Panc1 (cell line): ENCODE measurements around the gene MGMT. TPM values are rescaled to one million over a fixed set of nuclear protein-coding genes. Genes with fewer than 3 reads are reported as not detected.

ENCODE experiments used
- ATAC-seq: fragments of 200-7000 bp; cut with Tn5 transposase; 2 replicates; pipeline ENCODE4 v1.9.1; 2020; ENCODE audit warnings: mild to moderate bottlenecking, moderate library complexity
- BruUV-seq: library from RNA; stranded (reverse); fragments of 400-500 nt; replicated peaks from 2 replicates; lab custom pipeline; 2021; lab: Mats Ljungman, UMichigan
- CTCF ChIA-PET: fragments of 300-600 bp; sonication (Branson Sonifier 250); formaldehyde crosslinking; loops from one replicate; lab custom pipeline; 2022; ENCODE audit warnings: antibody characterized with exemption; lab: Charles Lee
- POLR2A ChIA-PET: fragments of 300-600 bp; sonication (Branson Sonifier 250); formaldehyde crosslinking; loops from one replicate; lab custom pipeline; 2022; ENCODE audit warnings: antibody characterized with exemption; lab: Charles Lee
- DNase-seq: peaks from one replicate; pipeline ENCODE4 v3.0.0-alpha.2; 2010; ENCODE audit warnings: low read depth, low spot score
- H3K27ac ChIP-seq: 2 replicates; pipeline ENCODE4 v1.5.1; 2011; ENCODE audit warnings: mild to moderate bottlenecking, low read length, inconsistent platforms
- H3K27me3 ChIP-seq: fragments of 200-500 bp; sonication (Bioruptor generic); 2 replicates; pipeline ENCODE4 v1.6.0; 2014; ENCODE audit warnings: low read length, inconsistent platforms; ENCODE audit not compliant: control insufficient read depth, insufficient read depth
- H3K36me3 ChIP-seq: fragments of 200-500 bp; sonication (Bioruptor generic); 2 replicates; pipeline ENCODE4 v1.5.1; 2014; ENCODE audit warnings: inconsistent platforms, mild to moderate bottlenecking, low read length, moderate library complexity; ENCODE audit not compliant: control insufficient read depth, insufficient read depth
- H3K4me1 ChIP-seq: 2 replicates; pipeline ENCODE4 v1.5.1; 2011; ENCODE audit warnings: inconsistent platforms, mild to moderate bottlenecking, low read length, moderate library complexity; ENCODE audit not compliant: control insufficient read depth, insufficient read depth
- H3K4me3 ChIP-seq, 2 experiments: 2 replicates each; pipeline ENCODE4 v1.5.1; 2011 to 2012; ENCODE audit warnings: low read depth in 2 of 2, low read length in 2 of 2, mild to moderate bottlenecking in 2 of 2, inconsistent platforms in 1 of 2, moderate library complexity in 1 of 2
- H3K9me3 ChIP-seq: fragments of 200-500 bp; sonication (Bioruptor generic); 2 replicates; pipeline ENCODE4 v1.5.1; 2014; ENCODE audit warnings: low read depth, mild to moderate bottlenecking, inconsistent platforms, low read length, moderate library complexity; ENCODE audit not compliant: control insufficient read depth, insufficient read depth
- POLR2AphosphoS5 ChIP-seq: IDR thresholded peaks from 2 replicates; pipeline ENCODE4 v1.6.1; 2012; ENCODE audit warnings: mild to moderate bottlenecking, low read depth, low read length, moderate library complexity
- SIN3A ChIP-seq: IDR thresholded peaks from 2 replicates; pipeline ENCODE4 v1.6.1; 2012; ENCODE audit warnings: low read depth, mild to moderate bottlenecking, low read length, moderate library complexity, borderline replicate concordance; ENCODE audit not compliant: insufficient read depth
- TCF7L2 ChIP-seq: IDR thresholded peaks from 2 replicates; pipeline ENCODE4 v1.6.1; 2011; ENCODE audit warnings: mild to moderate bottlenecking, low read depth, low read length, inconsistent platforms
- in situ Hi-C: cut with HindIII; loops from 2 replicates; pipeline ENCODE4 v1.10.0; 2016; ENCODE audit warnings: low sequenced_read_pairs, low pct_unique_long_range_greater_than_20kb
- intact Hi-C: fragments of 100-400 bp; cut with micrococcal nuclease; formaldehyde crosslinking; loops from one replicate; pipeline ENCODE4 v1.10.0; 2022; ENCODE audit not compliant: unreplicated experiment
- total RNA-seq: library from RNA; stranded (reverse); gene quantifications from one replicate; pipeline ENCODE4 v1.2.1, GENCODE V29; 2021; ENCODE audit not compliant: unreplicated experiment
- TF ChIP-seq, protein P1 (sequence below), 2 experiments: IDR thresholded peaks; 2 replicates each; pipeline ENCODE4 v1.6.1; 2011 to 2012; ENCODE audit warnings: low read depth in 2 of 2, control low read depth in 1 of 2, low read length in 1 of 2, mild to moderate bottlenecking in 1 of 2, moderate library complexity in 1 of 2; ENCODE audit not compliant: insufficient read depth in 1 of 2
- TF ChIP-seq, protein P2 (sequence below): fragments of 450-650 bp; IDR thresholded peaks from 2 replicates; pipeline ENCODE4 v1.5.1; 2017; ENCODE audit warnings: mild to moderate bottlenecking

The MGMT gene
- total RNA-seq, 1 experiment from 2014 or later = 27.3 TPM

DNA sequence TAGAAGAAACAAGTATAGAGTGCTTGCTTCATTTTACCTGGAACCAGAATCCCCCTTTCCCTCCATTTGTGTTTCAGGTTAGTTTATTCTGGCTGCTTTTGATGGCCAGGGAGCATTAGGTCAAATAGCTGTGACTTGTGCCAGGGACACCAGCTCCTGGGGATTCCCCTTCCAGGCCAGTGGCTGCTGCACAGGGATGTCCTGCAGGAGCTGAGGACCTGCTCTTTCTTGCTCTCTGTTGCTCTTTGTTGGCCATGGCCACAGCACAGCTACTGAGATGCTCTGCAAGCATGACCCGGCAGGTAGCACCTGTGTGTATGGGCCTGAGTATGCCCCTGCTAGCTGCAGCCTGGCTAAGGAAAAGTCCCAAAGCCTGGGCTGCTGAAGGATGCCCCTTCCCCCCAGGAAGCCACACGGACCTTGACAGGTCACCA lies 288.1 kb downstream of the MGMT start:
- DNase-seq (no peak), ATAC-seq (no peak)
- Histone ChIP-seq H3K27me3 (no peaks in the 10 kb centered on the region), H3K36me3 (no peaks in the 10 kb centered on the region), H3K27ac (no peak overlapping the region), H3K4me1 (no peaks in the 10 kb centered on the region), H3K9me3 (peaks cover 7% of the 10 kb centered on the region), H3K4me3 (no peak overlapping the region)
- POLR2A ChIA-PET = no interaction called here
- BruUV-seq = no TSS peak
- CTCF ChIA-PET = no interaction called here
- in situ Hi-C loops (no loop called here), intact Hi-C loops (no loop called here)
- TF ChIP-seq TCF7L2 = no peak
- TF ChIP-seq, protein P1, sequence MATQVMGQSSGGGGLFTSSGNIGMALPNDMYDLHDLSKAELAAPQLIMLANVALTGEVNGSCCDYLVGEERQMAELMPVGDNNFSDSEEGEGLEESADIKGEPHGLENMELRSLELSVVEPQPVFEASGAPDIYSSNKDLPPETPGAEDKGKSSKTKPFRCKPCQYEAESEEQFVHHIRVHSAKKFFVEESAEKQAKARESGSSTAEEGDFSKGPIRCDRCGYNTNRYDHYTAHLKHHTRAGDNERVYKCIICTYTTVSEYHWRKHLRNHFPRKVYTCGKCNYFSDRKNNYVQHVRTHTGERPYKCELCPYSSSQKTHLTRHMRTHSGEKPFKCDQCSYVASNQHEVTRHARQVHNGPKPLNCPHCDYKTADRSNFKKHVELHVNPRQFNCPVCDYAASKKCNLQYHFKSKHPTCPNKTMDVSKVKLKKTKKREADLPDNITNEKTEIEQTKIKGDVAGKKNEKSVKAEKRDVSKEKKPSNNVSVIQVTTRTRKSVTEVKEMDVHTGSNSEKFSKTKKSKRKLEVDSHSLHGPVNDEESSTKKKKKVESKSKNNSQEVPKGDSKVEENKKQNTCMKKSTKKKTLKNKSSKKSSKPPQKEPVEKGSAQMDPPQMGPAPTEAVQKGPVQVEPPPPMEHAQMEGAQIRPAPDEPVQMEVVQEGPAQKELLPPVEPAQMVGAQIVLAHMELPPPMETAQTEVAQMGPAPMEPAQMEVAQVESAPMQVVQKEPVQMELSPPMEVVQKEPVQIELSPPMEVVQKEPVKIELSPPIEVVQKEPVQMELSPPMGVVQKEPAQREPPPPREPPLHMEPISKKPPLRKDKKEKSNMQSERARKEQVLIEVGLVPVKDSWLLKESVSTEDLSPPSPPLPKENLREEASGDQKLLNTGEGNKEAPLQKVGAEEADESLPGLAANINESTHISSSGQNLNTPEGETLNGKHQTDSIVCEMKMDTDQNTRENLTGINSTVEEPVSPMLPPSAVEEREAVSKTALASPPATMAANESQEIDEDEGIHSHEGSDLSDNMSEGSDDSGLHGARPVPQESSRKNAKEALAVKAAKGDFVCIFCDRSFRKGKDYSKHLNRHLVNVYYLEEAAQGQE (IDR thresholded peaks at IDR 0.05; ENCODE audit: insufficient read depth in 1 of 2, low read depth in 2 of 2, low read length in 1 of 2) = no peak

DNA sequence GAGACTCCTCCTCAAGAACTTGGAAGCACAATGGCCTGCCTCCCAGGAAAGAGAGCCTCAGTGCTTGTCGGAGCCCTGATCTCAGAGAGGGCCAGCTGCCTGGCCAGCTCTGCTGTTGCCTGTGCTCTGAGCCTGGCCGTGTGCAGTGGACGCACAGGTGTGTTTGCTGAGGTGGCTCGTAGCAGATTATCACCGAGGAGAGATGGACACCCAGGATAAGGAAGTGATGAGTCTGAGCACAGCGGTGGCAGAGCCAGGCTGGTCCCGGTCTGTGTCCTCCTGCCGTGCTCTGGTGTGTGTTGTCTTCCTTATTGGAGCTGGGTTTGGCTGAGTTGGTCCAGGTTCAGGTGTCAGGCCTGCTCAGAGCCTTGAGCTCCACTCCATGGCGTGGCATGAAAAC lies 288.6 kb downstream of the MGMT start:
- no TSS peak for BruUV-seq
- H3K4me3 ChIP-seq = no peak overlapping the region
- TF ChIP-seq SIN3A (no peak), TCF7L2 (no peak), POLR2AphosphoS5 (no peak)
- TF ChIP-seq, protein P1 (IDR thresholded peaks at IDR 0.05; ENCODE audit: insufficient read depth in 1 of 2, low read depth in 2 of 2, low read length in 1 of 2) = no peak
- TF ChIP-seq, protein P2, sequence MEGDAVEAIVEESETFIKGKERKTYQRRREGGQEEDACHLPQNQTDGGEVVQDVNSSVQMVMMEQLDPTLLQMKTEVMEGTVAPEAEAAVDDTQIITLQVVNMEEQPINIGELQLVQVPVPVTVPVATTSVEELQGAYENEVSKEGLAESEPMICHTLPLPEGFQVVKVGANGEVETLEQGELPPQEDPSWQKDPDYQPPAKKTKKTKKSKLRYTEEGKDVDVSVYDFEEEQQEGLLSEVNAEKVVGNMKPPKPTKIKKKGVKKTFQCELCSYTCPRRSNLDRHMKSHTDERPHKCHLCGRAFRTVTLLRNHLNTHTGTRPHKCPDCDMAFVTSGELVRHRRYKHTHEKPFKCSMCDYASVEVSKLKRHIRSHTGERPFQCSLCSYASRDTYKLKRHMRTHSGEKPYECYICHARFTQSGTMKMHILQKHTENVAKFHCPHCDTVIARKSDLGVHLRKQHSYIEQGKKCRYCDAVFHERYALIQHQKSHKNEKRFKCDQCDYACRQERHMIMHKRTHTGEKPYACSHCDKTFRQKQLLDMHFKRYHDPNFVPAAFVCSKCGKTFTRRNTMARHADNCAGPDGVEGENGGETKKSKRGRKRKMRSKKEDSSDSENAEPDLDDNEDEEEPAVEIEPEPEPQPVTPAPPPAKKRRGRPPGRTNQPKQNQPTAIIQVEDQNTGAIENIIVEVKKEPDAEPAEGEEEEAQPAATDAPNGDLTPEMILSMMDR = no peak
- ChIA-PET POLR2A (no interaction called here), CTCF (no interaction called here)
- H3K4me1 ChIP-seq = no peaks in the 10 kb centered on the region
- no peaks in the 10 kb centered on the region for H3K27me3 ChIP-seq
- intact Hi-C loops = no loop called here
- in situ Hi-C loops = no loop called here
- no peak overlapping the region for H3K27ac ChIP-seq
- no peaks in the 10 kb centered on the region for H3K36me3 ChIP-seq
- peaks cover 7% of the 10 kb centered on the region for H3K9me3 ChIP-seq
- ATAC-seq (no peak), DNase-seq (no peak)
